Stimulated activated CD4-positive, alpha-beta T cell treated with anti-CD3 and anti-CD28 coated beads, Interleukin-12 subunit alpha, Interleukin-12 subunit beta, amount 100 ng/mL, for 48 hours (primary cell): ENCODE measurements around the gene XCR1.

Source experiments
- DNase-seq, 3 donors: peaks; one replicate each; pipeline ENCODE4 v3.0.0-alpha.2; 2020; ENCODE audit warnings: low read depth in 2 of 3, low spot score in 1 of 3

The XCR1 gene

GRCh38 chr3:45984331-45985312 is 42.7 kb downstream of the XCR1 start:
- no peak for DNase-seq

DNA sequence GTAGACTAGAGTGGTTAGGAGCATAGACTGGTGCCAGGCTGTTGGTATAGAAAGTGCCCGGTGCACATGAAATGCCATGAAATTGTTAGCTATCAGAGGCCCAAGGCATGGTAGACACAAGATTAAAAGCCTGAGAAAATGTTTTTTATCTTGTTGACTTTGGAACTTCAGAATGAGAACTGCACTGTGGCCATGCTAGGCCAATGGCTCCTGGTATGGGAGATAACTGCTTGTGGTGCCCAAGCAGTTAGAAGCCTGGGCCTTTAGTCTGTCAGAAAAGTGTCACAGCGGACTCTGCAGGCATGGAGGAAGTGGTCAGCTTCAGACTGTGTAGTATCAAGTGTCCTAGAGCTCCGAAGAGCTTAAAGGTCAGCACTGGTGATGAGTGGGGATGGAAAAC is 43.5 kb downstream of the XCR1 start:
- no peak for DNase-seq

- DNase-seq, result no peak
Observed at GRCh38 chr3:45981346-45982074, 45.8 kb downstream of the XCR1 start.

DNA sequence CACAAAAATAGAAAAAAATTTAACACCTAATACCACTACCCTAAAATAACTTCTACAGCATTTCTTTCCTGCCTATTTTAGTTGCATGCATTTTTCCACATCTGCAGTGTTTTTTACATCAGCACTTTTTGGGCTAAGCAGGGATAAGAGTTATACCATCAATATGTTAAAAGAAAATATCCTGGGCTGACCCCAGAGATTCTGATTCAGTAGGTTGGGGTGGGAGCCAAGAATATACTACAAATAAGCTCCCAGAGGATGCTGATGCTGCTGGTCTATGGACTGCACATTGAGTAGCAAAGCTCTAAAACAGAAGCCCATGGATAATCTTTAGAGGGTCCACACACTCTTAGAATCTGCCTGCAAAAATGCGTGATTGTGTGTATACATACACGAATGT is 46.5 kb downstream of the XCR1 start:
- DNase-seq, result no peak

- DNase-seq, result no peak
Observed at GRCh38 chr3:45980229-45980813, 47.0 kb downstream of the XCR1 start.

DNA sequence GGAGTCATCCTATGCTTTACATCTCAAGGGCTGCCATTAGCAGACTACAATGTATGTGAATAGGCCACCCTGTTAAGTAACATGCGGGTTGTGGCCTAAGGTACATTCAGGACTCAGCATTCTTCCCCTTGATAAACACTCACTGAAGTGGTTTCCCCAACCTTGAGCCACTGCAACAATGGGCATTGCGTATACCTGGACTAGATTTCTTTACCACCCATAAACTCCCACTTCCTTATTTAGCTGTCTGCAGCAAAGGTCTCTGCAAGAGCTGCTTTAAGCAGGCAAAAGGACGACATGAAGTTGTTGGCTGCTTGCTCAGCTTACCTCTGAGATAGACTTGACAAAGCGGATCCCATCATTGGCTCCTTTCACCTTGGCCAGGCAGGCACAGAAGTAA is 47.9 kb downstream of the XCR1 start:
- no peak for DNase-seq

DNA sequence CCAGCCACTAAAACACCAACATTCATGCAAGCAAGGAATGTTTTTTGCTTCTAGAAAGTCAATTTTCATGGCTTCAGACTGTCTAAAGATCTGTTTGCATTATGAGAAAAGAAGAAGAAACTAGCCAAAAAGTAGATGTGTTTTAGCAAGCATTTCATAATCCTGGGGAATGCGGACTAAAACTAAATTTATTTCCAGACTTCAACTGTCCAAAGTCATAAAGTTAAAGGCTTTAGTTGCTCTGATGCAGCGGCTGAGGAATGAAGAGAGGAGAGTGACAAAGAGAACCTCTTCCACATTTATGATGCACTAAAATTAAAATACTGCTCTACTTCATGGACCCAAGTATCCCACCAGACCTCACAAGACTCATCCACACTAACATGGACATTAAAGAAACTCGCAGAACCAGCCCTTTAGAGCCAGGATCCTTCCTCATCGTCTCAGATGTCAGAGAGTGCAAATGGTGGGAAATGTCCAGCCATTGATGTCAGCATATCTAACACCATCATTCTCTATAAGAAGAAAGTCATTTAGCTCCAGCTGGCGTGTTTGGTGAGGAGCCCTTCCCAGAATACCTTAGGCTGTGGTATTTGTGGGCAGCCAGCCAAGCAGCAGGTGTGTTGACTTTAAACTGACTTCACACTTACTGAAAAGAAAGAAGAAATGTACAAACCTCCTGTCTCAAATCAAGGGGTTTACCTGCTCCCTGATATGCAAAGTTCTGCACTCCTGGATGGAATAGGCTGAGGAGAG is 49.1 kb downstream of the XCR1 start:
- peak in 2 of 3 donors; percentile 38 to 63 for DNase-seq

- no peak for DNase-seq
Observed at GRCh38 chr3:45976191-45977091, 50.8 kb downstream of the XCR1 start.

- DNase-seq, result no peak
Observed at GRCh38 chr3:45975686-45976085, 51.6 kb downstream of the XCR1 start.

DNA sequence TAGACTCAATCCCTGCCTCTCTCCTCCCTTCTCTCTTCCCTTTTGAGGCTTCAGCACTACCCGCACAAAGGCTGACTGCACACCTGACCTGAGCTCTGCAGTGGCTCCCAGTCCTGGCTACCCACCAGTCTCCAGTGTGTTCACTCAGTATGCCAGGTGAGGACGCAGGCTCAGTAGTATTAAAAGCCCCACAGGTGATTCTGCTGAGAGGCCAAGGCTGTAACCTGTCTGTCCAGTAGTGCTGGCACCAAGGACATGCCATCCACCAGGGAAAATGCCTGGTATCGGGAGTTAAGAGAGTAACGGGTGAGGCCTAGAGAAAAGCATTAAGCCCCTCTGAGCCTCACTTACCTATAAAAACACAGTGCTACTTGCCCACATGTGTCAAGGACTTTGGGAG is 52.6 kb downstream of the XCR1 start:
- no peak for DNase-seq

- no peak for DNase-seq
Observed at GRCh38 chr3:45972534-45973402, 54.5 kb downstream of the XCR1 start.

DNA sequence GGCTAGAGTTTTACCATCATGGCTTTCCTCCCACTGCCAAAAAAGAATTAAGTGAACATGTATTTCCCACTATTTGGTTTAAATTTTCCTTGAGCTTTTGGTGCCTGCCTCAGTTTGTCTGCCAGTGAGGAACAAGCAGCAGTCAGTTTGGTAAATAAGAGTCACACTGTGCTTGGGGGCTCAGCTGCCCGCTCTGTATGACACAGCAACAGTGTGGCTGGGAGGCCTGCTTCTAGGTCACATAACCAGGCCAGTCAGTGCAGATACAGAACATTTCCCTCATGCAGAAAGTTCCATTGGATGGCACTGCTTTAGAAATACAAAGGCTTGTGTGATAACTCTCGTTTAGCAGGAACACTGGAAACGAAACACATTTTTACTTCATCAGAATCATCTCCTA is 57.3 kb downstream of the XCR1 start:
- no peak for DNase-seq

DNA sequence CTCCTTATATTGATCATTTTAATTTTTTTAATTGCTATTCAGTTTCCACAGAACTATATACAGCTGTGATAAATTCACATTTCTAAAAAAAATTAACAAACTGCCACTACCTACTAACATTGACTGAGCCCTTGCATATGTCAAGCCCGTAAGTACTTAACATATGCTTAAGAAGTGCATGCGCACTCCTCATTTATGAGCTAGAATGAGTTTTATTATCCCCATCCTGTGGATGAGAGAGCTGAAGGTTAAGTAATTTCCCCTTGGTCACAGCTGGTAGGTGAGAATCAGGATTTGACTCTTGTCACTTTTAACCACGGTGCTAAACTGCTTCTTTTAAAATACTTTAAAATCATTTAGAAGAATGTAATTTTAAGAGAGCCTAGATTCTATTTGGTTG is 58.2 kb downstream of the XCR1 start:
- no peak for DNase-seq

DNA sequence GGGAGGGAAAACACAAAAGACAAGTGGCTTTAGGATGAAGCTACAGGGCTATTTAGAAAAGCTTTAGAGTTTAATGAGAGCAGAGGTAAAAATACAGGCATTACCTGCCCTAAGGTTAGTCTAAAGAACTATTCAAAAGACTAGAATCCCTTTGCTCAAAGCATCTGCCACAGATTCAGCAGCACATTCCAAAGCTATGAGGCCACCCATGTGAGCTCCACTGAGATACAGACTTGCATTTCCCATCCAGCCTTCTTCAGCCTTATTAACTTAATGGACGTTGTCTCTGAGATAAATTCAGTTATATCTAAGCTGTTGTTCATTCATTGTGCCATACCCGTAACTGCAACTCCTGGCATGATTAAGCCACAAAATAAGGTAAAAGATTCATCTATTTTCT is 58.6 kb downstream of the XCR1 start:
- no peak for DNase-seq

GRCh38 chr3:45968149-45968548 is 59.1 kb downstream of the XCR1 start:
- no peak for DNase-seq

DNA sequence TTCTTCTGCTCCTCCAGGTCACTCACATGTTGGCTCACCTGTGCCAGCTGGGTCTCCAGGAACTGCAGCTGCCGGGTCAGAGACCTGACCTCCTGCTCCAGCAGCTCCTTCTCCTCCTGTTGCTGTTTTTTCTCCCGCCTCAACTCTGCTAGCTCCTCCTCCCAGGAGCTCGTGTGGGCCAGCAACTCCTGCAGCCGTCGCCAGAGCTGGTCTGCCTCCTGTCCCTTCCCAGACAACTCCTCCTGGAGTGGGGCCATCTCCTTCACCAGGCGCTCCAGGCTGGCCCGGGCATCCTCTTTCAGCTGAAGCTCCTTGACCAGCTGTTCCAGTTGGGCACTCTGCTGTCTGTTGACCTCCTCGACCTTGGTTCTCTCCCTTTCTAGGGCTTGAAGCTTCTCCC is 59.6 kb downstream of the XCR1 start:
- no peak for DNase-seq
